ENCODE data around the gene PRKCD.

PRKCD gene

GRCh38 chr3:53229171-53229570, 68.2 kb downstream of the PRKCD start:
- Histone ChIP-seq H3K4me2 (ENCODE audit: low read depth, low read length, poor library complexity, severe bottlenecking) (no peak overlapping the region), H3K36me3 (ENCODE audit: insufficient read depth, low read length) (peaks cover 100% of the 10 kb centered on the region; the same call in 1 of the 2 replicates), H3K9me2 (replicated peaks; ENCODE audit: low read depth, low read length) (no peaks in the 10 kb centered on the region), H3F3A (ENCODE audit: low read depth) (no peaks in the 10 kb centered on the region), H3K4me1 (ENCODE audit: insufficient read depth, low read length, poor library complexity, severe bottlenecking) (no peaks in the 10 kb centered on the region), H3K9ac (ENCODE audit: low read depth, low read length, poor library complexity, severe bottlenecking) (no peak overlapping the region), H4K20me1 (ENCODE audit: insufficient read depth, low read length, poor library complexity, severe bottlenecking) (no peaks in the 10 kb centered on the region), H3K79me2 (ENCODE audit: insufficient read depth, low read length) (no peaks in the 10 kb centered on the region), H3K27me3 (ENCODE audit: insufficient read depth, low read length, poor library complexity, severe bottlenecking) (no peaks in the 10 kb centered on the region), H2AFZ (ENCODE audit: low read length) (no peak overlapping the region), H3K4me3 (ENCODE audit: low read length, poor library complexity, severe bottlenecking) (no peak overlapping the region), H3K9me3 (ENCODE audit: insufficient read depth, low read depth, low read length) (no peaks in the 10 kb centered on the region)
- TF ChIP-seq, protein P1, sequence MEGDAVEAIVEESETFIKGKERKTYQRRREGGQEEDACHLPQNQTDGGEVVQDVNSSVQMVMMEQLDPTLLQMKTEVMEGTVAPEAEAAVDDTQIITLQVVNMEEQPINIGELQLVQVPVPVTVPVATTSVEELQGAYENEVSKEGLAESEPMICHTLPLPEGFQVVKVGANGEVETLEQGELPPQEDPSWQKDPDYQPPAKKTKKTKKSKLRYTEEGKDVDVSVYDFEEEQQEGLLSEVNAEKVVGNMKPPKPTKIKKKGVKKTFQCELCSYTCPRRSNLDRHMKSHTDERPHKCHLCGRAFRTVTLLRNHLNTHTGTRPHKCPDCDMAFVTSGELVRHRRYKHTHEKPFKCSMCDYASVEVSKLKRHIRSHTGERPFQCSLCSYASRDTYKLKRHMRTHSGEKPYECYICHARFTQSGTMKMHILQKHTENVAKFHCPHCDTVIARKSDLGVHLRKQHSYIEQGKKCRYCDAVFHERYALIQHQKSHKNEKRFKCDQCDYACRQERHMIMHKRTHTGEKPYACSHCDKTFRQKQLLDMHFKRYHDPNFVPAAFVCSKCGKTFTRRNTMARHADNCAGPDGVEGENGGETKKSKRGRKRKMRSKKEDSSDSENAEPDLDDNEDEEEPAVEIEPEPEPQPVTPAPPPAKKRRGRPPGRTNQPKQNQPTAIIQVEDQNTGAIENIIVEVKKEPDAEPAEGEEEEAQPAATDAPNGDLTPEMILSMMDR (conservative IDR thresholded peaks at IDR 0.05; ENCODE audit: low read length): no peak
- TF ChIP-seq EZH2phosphoT487 (IDR thresholded peaks at IDR 0.05; ENCODE audit: borderline replicate concordance): no peak

DNA sequence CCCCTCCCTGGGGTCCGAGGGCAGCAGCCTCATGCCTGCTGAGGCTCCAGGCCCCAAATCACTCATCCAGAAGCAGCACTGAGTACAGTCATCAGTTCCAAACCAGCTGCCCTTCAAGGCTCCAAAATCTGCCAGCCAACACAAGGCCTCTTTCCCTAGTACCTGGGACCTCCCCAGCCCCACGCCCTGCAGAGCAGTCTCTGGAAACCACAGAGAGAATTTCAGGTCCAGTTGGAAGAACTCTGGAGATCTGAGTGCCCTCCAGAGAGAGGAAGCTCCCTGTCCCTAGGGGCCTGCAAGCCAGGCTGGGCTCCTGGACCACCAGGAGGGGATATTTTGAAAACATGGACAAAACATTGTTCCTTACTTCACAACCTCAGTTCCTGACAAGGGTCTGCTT, 68.6 kb downstream of the PRKCD start:
- Histone ChIP-seq H3K36me3 (ENCODE audit: insufficient read depth, low read length) (peaks cover 100% of the 10 kb centered on the region; the same call in 1 of the 2 replicates), H3K4me3 (ENCODE audit: low read length, poor library complexity, severe bottlenecking) (no peak overlapping the region), H3K9me3 (ENCODE audit: insufficient read depth, low read depth, low read length) (no peaks in the 10 kb centered on the region), H3K9me2 (replicated peaks; ENCODE audit: low read depth, low read length) (no peaks in the 10 kb centered on the region), H4K20me1 (ENCODE audit: insufficient read depth, low read length, poor library complexity, severe bottlenecking) (no peaks in the 10 kb centered on the region), H3K27me3 (ENCODE audit: insufficient read depth, low read length, poor library complexity, severe bottlenecking) (no peaks in the 10 kb centered on the region), H3K9ac (ENCODE audit: low read depth, low read length, poor library complexity, severe bottlenecking) (no peak overlapping the region), H3F3A (ENCODE audit: low read depth) (no peaks in the 10 kb centered on the region), H3K4me2 (ENCODE audit: low read depth, low read length, poor library complexity, severe bottlenecking) (no peak overlapping the region), H3K79me2 (ENCODE audit: insufficient read depth, low read length) (no peaks in the 10 kb centered on the region), H2AFZ (ENCODE audit: low read length) (no peak overlapping the region), H3K4me1 (ENCODE audit: insufficient read depth, low read length, poor library complexity, severe bottlenecking) (no peaks in the 10 kb centered on the region)
- TF ChIP-seq EZH2phosphoT487 (IDR thresholded peaks at IDR 0.05; ENCODE audit: borderline replicate concordance): no peak
- TF ChIP-seq, protein P1 (conservative IDR thresholded peaks at IDR 0.05; ENCODE audit: low read length): no peak

GRCh38 chr3:53230041-53230621, 69.1 kb downstream of the PRKCD start:
- Histone ChIP-seq H2AFZ (ENCODE audit: low read length) (no peak overlapping the region), H3K4me2 (ENCODE audit: low read depth, low read length, poor library complexity, severe bottlenecking) (no peak overlapping the region), H4K20me1 (ENCODE audit: insufficient read depth, low read length, poor library complexity, severe bottlenecking) (no peaks in the 10 kb centered on the region), H3K79me2 (ENCODE audit: insufficient read depth, low read length) (no peaks in the 10 kb centered on the region), H3K4me3 (ENCODE audit: low read length, poor library complexity, severe bottlenecking) (no peak overlapping the region), H3K27me3 (ENCODE audit: insufficient read depth, low read length, poor library complexity, severe bottlenecking) (no peaks in the 10 kb centered on the region), H3K9ac (ENCODE audit: low read depth, low read length, poor library complexity, severe bottlenecking) (no peak overlapping the region), H3F3A (ENCODE audit: low read depth) (no peaks in the 10 kb centered on the region), H3K36me3 (ENCODE audit: insufficient read depth, low read length) (peaks cover 99% of the 10 kb centered on the region; the same call in 1 of the 2 replicates), H3K9me3 (ENCODE audit: insufficient read depth, low read depth, low read length) (no peaks in the 10 kb centered on the region), H3K9me2 (replicated peaks; ENCODE audit: low read depth, low read length) (no peaks in the 10 kb centered on the region), H3K4me1 (ENCODE audit: insufficient read depth, low read length, poor library complexity, severe bottlenecking) (no peaks in the 10 kb centered on the region)
- TF ChIP-seq EZH2phosphoT487 (IDR thresholded peaks at IDR 0.05; ENCODE audit: borderline replicate concordance): no peak
- TF ChIP-seq, protein P1 (conservative IDR thresholded peaks at IDR 0.05; ENCODE audit: low read length): peak; percentile 31; the same call in 1 of the 2 replicates

All from Loucy (cell line).